Smooth muscle cell (in vitro differentiated cells): ENCODE data around the gene ABHD12B. TPM values are rescaled to one million over a fixed set of nuclear protein-coding genes. Genes with fewer than 3 reads are reported as not detected.

Source experiments
- DNase-seq: peaks from one replicate; lab custom pipeline; 2025; ENCODE audit not compliant: unreplicated experiment; lab: John Stamatoyannopoulos, UW
- H2AFZ ChIP-seq: fragments of 200-600 bp; sonication (generic); 2 replicates; pipeline ENCODE4 v1.6.0; 2016; ENCODE audit warnings: antibody characterized with exemption, low read depth, mild to moderate bottlenecking
- H3F3A ChIP-seq: fragments of 200-600 bp; sonication (generic); 2 replicates; pipeline ENCODE4 v1.6.0; 2017; ENCODE audit warnings: antibody characterized with exemption, low read depth
- H3K27ac ChIP-seq: fragments of 200-600 bp; sonication (generic); 2 replicates; pipeline ENCODE4 v1.5.1; 2016; ENCODE audit warnings: low read depth, mild to moderate bottlenecking
- H3K27me3 ChIP-seq: fragments of 200-600 bp; sonication (generic); 2 replicates; pipeline ENCODE4 v1.6.1; 2016; ENCODE audit warnings: low read depth, mild to moderate bottlenecking
- H3K36me3 ChIP-seq: fragments of 200-600 bp; sonication (generic); 2 replicates; pipeline ENCODE4 v1.5.1; 2016; ENCODE audit warnings: low read depth
- H3K4me1 ChIP-seq: fragments of 200-600 bp; sonication (generic); 2 replicates; pipeline ENCODE4 v1.5.1; 2016; ENCODE audit warnings: low read depth
- H3K4me2 ChIP-seq: fragments of 200-600 bp; sonication (generic); 2 replicates; pipeline ENCODE4 v1.6.0; 2016; ENCODE audit warnings: mild to moderate bottlenecking
- H3K4me3 ChIP-seq: fragments of 200-600 bp; sonication (generic); 2 replicates; pipeline ENCODE4 v1.5.1; 2016; ENCODE audit warnings: mild to moderate bottlenecking
- H3K79me2 ChIP-seq: fragments of 200-600 bp; sonication (generic); 2 replicates; pipeline ENCODE4 v1.6.0; 2016; ENCODE audit warnings: low read depth, mild to moderate bottlenecking
- H3K9ac ChIP-seq: fragments of 200-600 bp; sonication (generic); 2 replicates; pipeline ENCODE4 v1.6.0; 2016; ENCODE audit warnings: low read depth
- H3K9me3 ChIP-seq: fragments of 200-600 bp; sonication (generic); replicated peaks from 2 replicates; pipeline ENCODE4 v1.5.1; 2016; ENCODE audit warnings: low read depth
- H4K20me1 ChIP-seq: fragments of 200-600 bp; sonication (generic); 2 replicates; pipeline ENCODE4 v1.6.0; 2016; ENCODE audit warnings: low read depth
- CTCF ChIP-seq: fragments of 200-600 bp; sonication (generic); IDR thresholded peaks from 2 replicates; pipeline ENCODE4 v1.5.1; 2017; ENCODE audit warnings: borderline replicate concordance, mild to moderate bottlenecking, antibody characterized with exemption; ENCODE audit not compliant: insufficient read depth, poor library complexity, severe bottlenecking
- WGBS: methylation state at CpG from one replicate; pipeline ENCODE4 v1.1.7; 2016; ENCODE audit warnings: low lambda C conversion rate; 5-methylcytosine and 5-hydroxymethylcytosine counted together
- polyA plus RNA-seq: library from polyadenylated mRNA; unstranded; fragments of >200 nt; fragmentation: Nextera tagmentation; extraction: Ambion mirVana; gene quantifications from 2 replicates; pipeline ENCODE4 v1.2.1, GENCODE V29; 2016
- total RNA-seq: library from RNA; depleted of rRNA; stranded (reverse); fragments of >200 nt; gene quantifications from 2 replicates; pipeline ENCODE4 v1.2.3, GENCODE V29; 2014

The ABHD12B gene
- total and polyA plus RNA-seq, 2 experiments from 2014 or later: not detected

GRCh38 chr14:50936016-50936340, 64.1 kb downstream of the ABHD12B start:
- Histone ChIP-seq H3K4me3 (no peak overlapping the region), H3K4me2 (no peak overlapping the region), H3K79me2 (no peaks in the 10 kb centered on the region), H3K4me1 (peaks cover 21% of the 10 kb centered on the region), H3K9me3 (no peaks in the 10 kb centered on the region), H4K20me1 (no peaks in the 10 kb centered on the region), H2AFZ (no peak overlapping the region), H3K27ac (no peak overlapping the region), H3K27me3 (no peaks in the 10 kb centered on the region), H3K36me3 (no peaks in the 10 kb centered on the region), H3F3A (no peaks in the 10 kb centered on the region), H3K9ac (no peak overlapping the region)
- no peak for TF ChIP-seq CTCF
- no peak for DNase-seq
- 45% methylated on average over 2 of the region's 2 CpGs for WGBS

- Histone ChIP-seq H3K79me2 (no peaks in the 10 kb centered on the region), H4K20me1 (no peaks in the 10 kb centered on the region), H3K4me1 (peaks cover 21% of the 10 kb centered on the region), H2AFZ (no peak overlapping the region), H3F3A (no peaks in the 10 kb centered on the region), H3K27me3 (no peaks in the 10 kb centered on the region), H3K27ac (peak overlapping the region; percentile 63), H3K9ac (no peak overlapping the region), H3K36me3 (no peaks in the 10 kb centered on the region), H3K9me3 (no peaks in the 10 kb centered on the region), H3K4me3 (no peak overlapping the region), H3K4me2 (peak overlapping the region; percentile 5)
- DNase-seq: no peak
- WGBS: 91% methylated on average over 2 of the region's 2 CpGs
- TF ChIP-seq CTCF: no peak
Measured at GRCh38 chr14:50936882-50937281, 65.0 kb downstream of the ABHD12B start.

GRCh38 chr14:50937325-50937724, 65.5 kb downstream of the ABHD12B start:
- no peaks in the 10 kb centered on the region for H3K27me3 ChIP-seq
- no peak for DNase-seq
- WGBS: 31% methylated on average over 2 of the region's 2 CpGs
- no peak overlapping the region for H2AFZ ChIP-seq
- H3K27ac ChIP-seq: peak overlapping the region; percentile 63
- H3K36me3 ChIP-seq: no peaks in the 10 kb centered on the region
- H3K9ac ChIP-seq: no peak overlapping the region
- H3F3A ChIP-seq: no peaks in the 10 kb centered on the region
- H3K79me2 ChIP-seq: no peaks in the 10 kb centered on the region
- TF ChIP-seq CTCF: no peak
- H3K9me3 ChIP-seq: no peaks in the 10 kb centered on the region
- no peaks in the 10 kb centered on the region for H4K20me1 ChIP-seq
- H3K4me3 ChIP-seq: no peak overlapping the region
- H3K4me2 ChIP-seq: peak overlapping the region; percentile 5
- H3K4me1 ChIP-seq: peaks cover 21% of the 10 kb centered on the region

GRCh38 chr14:50937800-50938199, 65.9 kb downstream of the ABHD12B start:
- Histone ChIP-seq H3K27ac (no peak overlapping the region), H3K79me2 (no peaks in the 10 kb centered on the region), H2AFZ (no peak overlapping the region), H3F3A (no peaks in the 10 kb centered on the region), H3K36me3 (no peaks in the 10 kb centered on the region), H3K4me3 (no peak overlapping the region), H4K20me1 (no peaks in the 10 kb centered on the region), H3K4me2 (peak overlapping the region; percentile 5), H3K9ac (no peak overlapping the region), H3K27me3 (no peaks in the 10 kb centered on the region), H3K4me1 (peaks cover 18% of the 10 kb centered on the region), H3K9me3 (no peaks in the 10 kb centered on the region)
- WGBS: 86% methylated on average over 4 of the region's 4 CpGs
- TF ChIP-seq CTCF: no peak
- DNase-seq: no peak
